ENCODE data around the gene NHLH2. TPM values are rescaled to one million over a fixed set of nuclear protein-coding genes. Genes with fewer than 3 reads are reported as not detected.

NHLH2 gene
- total RNA-seq, 1 experiment from 2014 or later: not detected

GRCh38 chr1:115839029-115839678, 1.8 kb downstream of the NHLH2 start:
- intact Hi-C loops (cut with micrococcal nuclease): no loop called here
- Histone ChIP-seq H3K4me1 (ENCODE audit: control insufficient read depth in 1 of 2, insufficient read depth in 2 of 2, low read length in 2 of 2) (no peaks in the 10 kb centered on the region), H3K9me2 (ENCODE audit: insufficient read depth) (no peaks in the 10 kb centered on the region), H3K36me3 (ENCODE audit: control insufficient read depth in 1 of 2, insufficient read depth in 2 of 2, low read length in 2 of 2) (no peaks in the 10 kb centered on the region), H3K27ac (ENCODE audit: low read depth, low read length) (no peak overlapping the region), H3K9me3 (ENCODE audit: control insufficient read depth in 1 of 2, insufficient read depth in 1 of 2, low read depth in 1 of 2, low read length in 2 of 2) (no peaks in the 10 kb centered on the region), H3K27me3 (ENCODE audit: insufficient read depth, low read length) (no peaks in the 10 kb centered on the region), H4K20me1 (ENCODE audit: insufficient read depth) (no peaks in the 10 kb centered on the region), H3K4me3 (replicated peaks in 1 of 2; ENCODE audit: low read depth in 1 of 2, low read length in 2 of 2) (no peak overlapping the region), H3K9ac (ENCODE audit: low read length) (no peak overlapping the region), H3K4me2 (ENCODE audit: low read length) (no peak overlapping the region), H2AFZ (ENCODE audit: low read depth, low read length, poor library complexity, severe bottlenecking) (no peak overlapping the region), H3K79me2 (ENCODE audit: insufficient read depth, low read length) (no peaks in the 10 kb centered on the region)
- ATAC-seq (no peak), DNase-seq (ENCODE audit: low read depth, low spot score) (no peak)
- POLR2A ChIA-PET: no interaction called here
- RAD21 ChIA-PET (ENCODE audit: low non-redundant PET in 1 of 2, low total read pairs in 2 of 2, uncharacterized antibody in 2 of 2, unreplicated experiment in 2 of 2): no interaction called here
- TF ChIP-seq ZFX (IDR thresholded peaks at IDR 0.05) (no peak), ELF1 (IDR thresholded peaks at IDR 0.05; ENCODE audit: borderline replicate concordance, low read depth) (no peak), ZNF274 (IDR thresholded peaks at IDR 0.05; ENCODE audit: low read depth, low read length) (no peak), FOSL1 (IDR thresholded peaks at IDR 0.05; ENCODE audit: low read depth) (no peak), CEBPB (IDR thresholded peaks at IDR 0.05; ENCODE audit: low read depth) (no peak), REST (IDR thresholded peaks at IDR 0.05; ENCODE audit: low read depth) (no peak), EZH2phosphoT487 (IDR thresholded peaks at IDR 0.05; ENCODE audit: borderline replicate concordance) (no peak), POLR2A (IDR thresholded peaks at IDR 0.05; ENCODE audit: borderline replicate concordance, extremely low read depth, insufficient read depth, insufficient read length) (no peak), SRF (IDR thresholded peaks at IDR 0.05; ENCODE audit: low read depth) (no peak), TCF7L2 (IDR thresholded peaks at IDR 0.05; ENCODE audit: borderline replicate concordance, extremely low read depth, insufficient read depth, insufficient read length) (no peak), CBX3 (IDR thresholded peaks at IDR 0.05; ENCODE audit: low read depth) (no peak), ATF3 (IDR thresholded peaks at IDR 0.05) (no peak), SIN3A (IDR thresholded peaks at IDR 0.05; ENCODE audit: low read depth) (no peak), MAX (IDR thresholded peaks at IDR 0.05) (no peak)
- no TSS peak for BruUV-seq (replicated peaks)
- CTCF ChIA-PET: no interaction called here

Measured in HCT116 (cell line).